ENCODE results near the gene RPEL1. TPM values are rescaled to one million over a fixed set of nuclear protein-coding genes. Genes with fewer than 3 reads are reported as not detected.
"Not testable (repeated sequence)": the region's sequence is repeated elsewhere in the genome, so short reads cannot be mapped to it uniquely, and the experiment has no call there.

Gene RPEL1
- total and polyA plus RNA-seq, 7 experiments from 2014 or later = not detected

DNA sequence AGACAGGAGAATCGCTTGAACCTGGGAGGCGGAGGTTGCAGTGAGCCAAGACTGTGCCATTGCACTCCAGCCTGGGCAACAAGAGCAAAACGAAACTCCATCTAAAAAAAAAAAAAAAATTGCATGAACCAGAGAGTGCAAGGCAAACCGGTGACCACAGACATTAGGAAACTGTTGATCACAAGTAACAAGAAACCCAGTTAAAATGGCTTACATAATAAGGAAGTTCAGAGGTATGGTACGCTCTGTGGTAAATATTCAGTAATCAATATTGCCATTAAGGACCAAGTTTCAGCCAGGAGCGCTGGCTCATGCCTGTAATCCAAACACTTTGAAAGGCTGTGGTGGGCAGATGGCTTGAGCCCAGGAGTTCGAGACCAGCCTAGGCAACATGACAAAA lies 43.4 kb upstream of the RPEL1 start:
- no peaks in the 10 kb centered on the region for H3K27me3 ChIP-seq (ENCODE audit: control insufficient read depth in 2 of 2, insufficient read depth in 2 of 2, low read length in 2 of 2)
- H3K9me3 Mint-ChIP-seq = no peaks in the 10 kb centered on the region
- no peak overlapping the region for H3K27ac ChIP-seq (ENCODE audit: low read depth, low read length)
- no peaks in the 10 kb centered on the region for H3K36me3 ChIP-seq (ENCODE audit: control insufficient read depth in 2 of 3, insufficient read depth in 3 of 3, low read length in 3 of 3)
- H3K4me1 ChIP-seq (ENCODE audit: control insufficient read depth in 2 of 2, insufficient read depth in 2 of 2, low read length in 2 of 2) = no peaks in the 10 kb centered on the region
- no peaks in the 10 kb centered on the region for H3K9me3 ChIP-seq (ENCODE audit: control insufficient read depth in 2 of 3, low read length in 3 of 3)
- intact Hi-C loops (cut with micrococcal nuclease) = no loop called here
- H3K4me3 ChIP-seq (ENCODE audit: low read length) = no peak overlapping the region
- H3K27me3 Mint-ChIP-seq = peaks cover 0 to 3% (median 0%) of the 10 kb centered on the region in 5 donors
- ChIA-PET CTCF (interaction anchor here (0.6 kb wide), 1 partner anchor 18 kb away, joined by 3 read pairs; no protein-coding TSS in a partner anchor), POLR2A (interaction anchor here (1.5 kb wide), 1 partner anchor 10 kb away, joined by 4 read pairs; the partner anchor contains the start of gene NT5C2)
- H3K36me3 Mint-ChIP-seq = no peaks in the 10 kb centered on the region
- no peak overlapping the region for H3K27ac Mint-ChIP-seq
- DNase-seq = no peak
- peaks cover 0 to 10% (median 0%) of the 10 kb centered on the region in 7 donors for H3K4me1 Mint-ChIP-seq
- peak; percentile 68 for ATAC-seq
- no peak overlapping the region for H3K4me3 Mint-ChIP-seq

DNA sequence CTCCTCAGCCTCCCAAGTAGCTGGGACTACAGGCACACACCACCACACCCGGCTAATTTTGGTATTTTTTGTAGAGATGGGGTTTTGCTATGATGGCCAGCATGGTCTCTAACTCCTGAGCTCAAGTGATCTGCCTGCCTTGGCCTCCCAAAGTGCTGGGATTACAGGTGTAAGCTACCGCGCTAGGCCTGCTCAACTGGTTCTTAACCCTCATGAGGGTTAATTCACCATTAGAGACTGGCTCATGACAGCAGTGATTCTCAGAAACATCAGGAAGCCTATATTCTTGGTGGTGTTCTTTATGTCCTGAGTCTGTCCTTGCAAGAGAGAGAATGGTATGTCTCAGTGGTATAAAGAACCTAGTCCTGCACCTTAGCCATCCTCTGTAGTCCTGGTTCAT lies 42.2 kb upstream of the RPEL1 start:
- H3K4me3 ChIP-seq (ENCODE audit: low read length) = no peak overlapping the region
- Mint-ChIP-seq H3K4me1 (peaks cover 0 to under 1% (median 0%) of the 10 kb centered on the region in 7 donors), H3K36me3 (no peaks in the 10 kb centered on the region)

DNA sequence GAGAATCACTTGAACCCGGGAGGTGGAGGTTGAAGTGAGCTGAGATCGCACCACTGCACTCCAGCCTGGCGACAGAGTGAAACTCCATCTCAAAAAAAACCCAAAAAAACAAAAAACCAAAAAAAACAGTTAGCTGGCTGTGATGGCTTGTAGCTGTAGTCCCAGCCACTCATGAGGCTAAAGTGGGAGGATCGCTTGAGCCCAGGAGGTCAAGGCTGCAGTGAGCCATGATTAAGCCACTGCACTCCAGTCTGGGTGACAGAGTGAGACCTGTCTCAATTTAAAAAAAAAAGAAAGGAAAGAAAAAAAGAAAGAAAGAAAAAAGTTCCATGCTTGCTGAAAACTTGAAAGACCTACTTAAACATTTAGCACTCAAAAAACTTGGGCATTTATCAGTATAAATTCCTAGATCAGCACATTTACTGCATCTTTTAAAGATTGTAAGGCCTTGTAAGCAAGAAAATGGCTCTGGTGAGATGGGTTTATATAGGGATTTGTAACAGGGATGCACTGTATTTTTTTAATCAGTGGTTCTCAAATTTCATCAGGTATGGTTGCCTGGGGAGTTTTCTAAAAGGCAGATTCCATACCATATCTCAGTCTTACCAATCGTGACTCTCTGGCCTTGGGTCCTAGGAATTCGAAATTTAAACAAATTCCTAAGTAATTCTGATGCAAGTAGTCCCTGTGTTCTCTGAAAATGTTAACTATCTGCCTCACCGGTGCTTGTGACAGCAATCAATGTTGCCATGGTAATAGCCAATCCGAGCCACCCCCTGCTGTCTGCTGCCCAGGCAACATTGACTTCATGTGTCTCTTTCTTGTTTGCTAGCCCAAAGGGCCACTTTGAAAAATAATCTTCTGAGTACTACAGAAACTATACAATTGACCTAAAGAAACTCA lies 41.1 kb upstream of the RPEL1 start:
- no peak overlapping the region for H3K27ac ChIP-seq (ENCODE audit: low read depth, low read length)
- Mint-ChIP-seq H3K27me3 (peaks cover 0 to 3% (median 0%) of the 10 kb centered on the region in 5 donors), H3K27ac (peak overlapping the region in 1 of 9 donors; percentile 2), H3K4me1 (no peaks in the 10 kb centered on the region), H3K4me3 (no peak overlapping the region), H3K9me3 (no peaks in the 10 kb centered on the region), H3K36me3 (no peaks in the 10 kb centered on the region)
- POLR2A ChIA-PET = no interaction called here
- no peak overlapping the region for H3K4me3 ChIP-seq (ENCODE audit: low read length)
- intact Hi-C loops (cut with micrococcal nuclease) = no loop called here
- H3K4me1 ChIP-seq (ENCODE audit: control insufficient read depth in 2 of 2, insufficient read depth in 2 of 2, low read length in 2 of 2) = no peaks in the 10 kb centered on the region
- no peak for ATAC-seq
- H3K27me3 ChIP-seq (ENCODE audit: control insufficient read depth in 2 of 2, insufficient read depth in 2 of 2, low read length in 2 of 2) = no peaks in the 10 kb centered on the region
- no peaks in the 10 kb centered on the region for H3K36me3 ChIP-seq (ENCODE audit: control insufficient read depth in 2 of 3, insufficient read depth in 3 of 3, low read length in 3 of 3)
- H3K9me3 ChIP-seq (ENCODE audit: control insufficient read depth in 2 of 3, low read length in 3 of 3) = peaks cover 0 to 3% (median 0%) of the 10 kb centered on the region in 3 experiments
- CTCF ChIA-PET = no interaction called here
- DNase-seq = no peak

More for the DNA sequence above, 42.2 kb upstream of the RPEL1 start:
- peaks cover 0 to 3% (median 0%) of the 10 kb centered on the region in 5 donors for H3K27me3 Mint-ChIP-seq
- DNase-seq (no peak), ATAC-seq (no peak)
- no peak overlapping the region for H3K4me3 Mint-ChIP-seq
- H3K9me3 Mint-ChIP-seq = no peaks in the 10 kb centered on the region
- H3K27ac Mint-ChIP-seq = no peak overlapping the region
- Histone ChIP-seq H3K9me3 (ENCODE audit: control insufficient read depth in 2 of 3, low read length in 3 of 3) (no peaks in the 10 kb centered on the region), H3K27ac (ENCODE audit: low read depth, low read length) (no peak overlapping the region), H3K36me3 (ENCODE audit: control insufficient read depth in 2 of 3, insufficient read depth in 3 of 3, low read length in 3 of 3) (no peaks in the 10 kb centered on the region), H3K4me1 (ENCODE audit: control insufficient read depth in 2 of 2, insufficient read depth in 2 of 2, low read length in 2 of 2) (no peaks in the 10 kb centered on the region), H3K27me3 (ENCODE audit: control insufficient read depth in 2 of 2, insufficient read depth in 2 of 2, low read length in 2 of 2) (no peaks in the 10 kb centered on the region)
- intact Hi-C loops (cut with micrococcal nuclease) = no loop called here
- ChIA-PET CTCF (no interaction called here), POLR2A (interaction anchor here (0.5 kb wide), 1 partner anchor 16 kb away, joined by 3 read pairs; no protein-coding TSS in a partner anchor)

DNA sequence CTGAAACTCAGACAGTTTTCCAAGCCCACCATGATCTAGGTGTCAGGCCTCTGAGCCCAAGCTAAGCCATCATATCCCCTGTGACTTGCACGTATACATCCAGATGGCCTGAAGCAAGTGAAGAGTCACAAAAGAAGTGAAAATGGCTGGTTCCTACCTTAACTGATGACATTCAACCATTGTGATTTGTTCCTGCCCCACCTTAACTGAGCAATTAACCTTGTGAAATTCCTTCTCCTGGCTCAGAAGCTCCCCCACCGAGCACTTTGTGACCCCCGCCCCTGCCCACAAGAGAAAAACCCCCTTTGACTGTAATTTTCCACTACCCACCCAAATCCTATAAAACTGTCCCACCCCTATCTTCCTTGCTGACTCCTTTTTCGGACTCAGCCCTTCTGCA lies 40.3 kb upstream of the RPEL1 start:
- H3K36me3 Mint-ChIP-seq; ATAC-seq; POLR2A ChIA-PET; H3K27me3 Mint-ChIP-seq; H3K27ac Mint-ChIP-seq; H3K27ac ChIP-seq (ENCODE audit: low read depth, low read length); intact Hi-C loops (cut with micrococcal nuclease); H3K4me3 ChIP-seq (ENCODE audit: low read length); DNase-seq; H3K27me3 ChIP-seq (ENCODE audit: control insufficient read depth in 2 of 2, insufficient read depth in 2 of 2, low read length in 2 of 2); H3K9me3 ChIP-seq (ENCODE audit: control insufficient read depth in 2 of 3, low read length in 3 of 3); CTCF ChIA-PET; H3K4me3 Mint-ChIP-seq; H3K9me3 Mint-ChIP-seq; H3K4me1 Mint-ChIP-seq; H3K4me1 ChIP-seq (ENCODE audit: control insufficient read depth in 2 of 2, insufficient read depth in 2 of 2, low read length in 2 of 2); H3K36me3 ChIP-seq (ENCODE audit: control insufficient read depth in 2 of 3, insufficient read depth in 3 of 3, low read length in 3 of 3): not testable (repeated sequence)

DNA sequence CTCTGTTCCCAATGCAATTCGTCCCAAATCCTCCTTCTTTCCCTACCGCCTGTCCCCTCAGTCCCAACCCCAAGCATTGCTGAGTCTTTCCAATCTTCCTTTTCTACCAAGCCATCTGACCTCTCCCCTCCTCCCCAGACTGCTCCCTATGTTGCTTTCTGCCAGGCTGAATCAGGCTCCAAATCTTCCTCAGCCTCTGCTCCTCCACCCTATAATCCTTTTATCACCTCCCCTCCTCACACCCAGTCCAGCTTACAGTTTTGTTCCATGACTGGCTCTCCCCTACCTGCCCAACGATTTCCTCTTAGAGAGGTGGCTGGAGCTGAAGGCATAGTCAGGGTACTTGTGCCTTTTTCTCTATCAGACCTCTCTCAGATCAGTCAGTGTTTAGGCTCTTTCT lies 39.0 kb upstream of the RPEL1 start:
- H3K27ac ChIP-seq (ENCODE audit: low read depth, low read length); H3K27ac Mint-ChIP-seq; H3K4me1 ChIP-seq (ENCODE audit: control insufficient read depth in 2 of 2, insufficient read depth in 2 of 2, low read length in 2 of 2); H3K4me1 Mint-ChIP-seq; ATAC-seq; H3K9me3 ChIP-seq (ENCODE audit: control insufficient read depth in 2 of 3, low read length in 3 of 3); H3K4me3 ChIP-seq (ENCODE audit: low read length); H3K36me3 Mint-ChIP-seq; H3K9me3 Mint-ChIP-seq; intact Hi-C loops (cut with micrococcal nuclease); H3K27me3 Mint-ChIP-seq; CTCF ChIA-PET; H3K4me3 Mint-ChIP-seq; H3K36me3 ChIP-seq (ENCODE audit: control insufficient read depth in 2 of 3, insufficient read depth in 3 of 3, low read length in 3 of 3); H3K27me3 ChIP-seq (ENCODE audit: control insufficient read depth in 2 of 2, insufficient read depth in 2 of 2, low read length in 2 of 2); DNase-seq: not testable (repeated sequence)
- POLR2A ChIA-PET = interaction anchor here (0.5 kb wide), 1 partner anchor 201 kb away, joined by 4 read pairs; no protein-coding TSS in a partner anchor

DNA sequence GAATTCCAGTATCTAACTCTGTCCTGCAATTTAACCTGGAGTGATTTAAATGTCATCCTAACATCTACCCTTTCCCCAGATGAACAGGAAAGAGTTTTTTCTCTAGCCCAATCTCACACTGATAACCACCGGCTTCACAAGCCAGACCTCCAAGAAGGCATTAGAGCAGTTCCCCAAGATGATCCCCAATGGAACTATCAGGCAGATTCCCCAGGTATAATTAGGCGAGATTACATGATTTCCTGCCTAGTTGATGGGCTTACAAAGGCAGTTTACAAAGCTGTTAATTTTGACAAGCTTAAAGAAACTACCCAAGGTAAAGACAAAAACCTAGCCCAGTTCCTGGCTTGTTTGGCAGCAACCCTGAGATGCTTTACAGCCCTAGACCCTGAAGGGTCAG lies 38.5 kb upstream of the RPEL1 start:
- peaks cover 0 to 8% (median 0%) of the 10 kb centered on the region in 3 experiments for H3K9me3 ChIP-seq (ENCODE audit: control insufficient read depth in 2 of 3, low read length in 3 of 3)
- peaks cover 0 to 7% (median 3%) of the 10 kb centered on the region in 11 donors for H3K9me3 Mint-ChIP-seq

More for the DNA sequence above, 38.5 kb upstream of the RPEL1 start:
- H3K4me3 Mint-ChIP-seq = no peak overlapping the region
- ATAC-seq (no peak), DNase-seq (no peak)
- H3K27ac Mint-ChIP-seq = no peak overlapping the region
- Histone ChIP-seq H3K27me3 (ENCODE audit: control insufficient read depth in 2 of 2, insufficient read depth in 2 of 2, low read length in 2 of 2) (no peaks in the 10 kb centered on the region), H3K4me3 (ENCODE audit: low read length) (no peak overlapping the region), H3K36me3 (ENCODE audit: control insufficient read depth in 2 of 3, insufficient read depth in 3 of 3, low read length in 3 of 3) (no peaks in the 10 kb centered on the region), H3K27ac (ENCODE audit: low read depth, low read length) (no peak overlapping the region), H3K4me1 (ENCODE audit: control insufficient read depth in 2 of 2, insufficient read depth in 2 of 2, low read length in 2 of 2) (no peaks in the 10 kb centered on the region)
- no peaks in the 10 kb centered on the region for H3K4me1 Mint-ChIP-seq
- peaks cover 0 to 4% (median 0%) of the 10 kb centered on the region in 5 donors for H3K36me3 Mint-ChIP-seq
- CTCF ChIA-PET = no interaction called here
- peaks cover 0 to 3% (median 0%) of the 10 kb centered on the region in 5 donors for H3K27me3 Mint-ChIP-seq
- POLR2A ChIA-PET = interaction anchor here (0.5 kb wide), 1 partner anchor 200 kb away, joined by 4 read pairs; no protein-coding TSS in a partner anchor
- intact Hi-C loops (cut with micrococcal nuclease) = no loop called here

All from naive thymus-derived CD4-positive, alpha-beta T cell (primary cell).